Neural cell (in vitro differentiated cells): ENCODE data around the gene BANP. TPM values are rescaled to one million over a fixed set of nuclear protein-coding genes. Genes with fewer than 3 reads are reported as not detected.

ENCODE experiments used
- H2AFZ ChIP-seq: fragments of 200-600, 300-800 bp; sonication (generic), shearing (Covaris generic); 2 replicates; pipeline ENCODE4 v1.6.0; 2014; ENCODE audit warnings: low read depth, mild to moderate bottlenecking, antibody characterized with exemption, low read length, moderate library complexity
- H3F3A ChIP-seq: fragments of 200-600 bp; shearing (Covaris generic); 2 replicates; pipeline ENCODE4 v1.6.1; 2016; ENCODE audit warnings: mild to moderate bottlenecking, moderate library complexity, mixed read lengths, antibody characterized with exemption, low read length; ENCODE audit not compliant: insufficient read depth, poor library complexity, severe bottlenecking
- H3K27ac ChIP-seq: fragments of 200-600, 300-800 bp; sonication (generic), shearing (Covaris generic); 2 replicates; pipeline ENCODE4 v1.5.1; 2014; ENCODE audit warnings: mild to moderate bottlenecking, low read length, moderate library complexity
- H3K27me3 ChIP-seq: fragments of 300-800, 200-600 bp; sonication (generic), shearing (Covaris generic); 2 replicates; pipeline ENCODE4 v1.6.0; 2014; ENCODE audit warnings: mild to moderate bottlenecking, low read depth, low read length, moderate library complexity; ENCODE audit not compliant: insufficient read depth
- H3K36me3 ChIP-seq: fragments of 300-800, 200-600 bp; sonication (generic), shearing (Covaris generic); 2 replicates; pipeline ENCODE4 v1.5.1; 2014; ENCODE audit warnings: mild to moderate bottlenecking, antibody characterized with exemption, low read length, moderate library complexity; ENCODE audit not compliant: insufficient read depth
- H3K4me2 ChIP-seq: fragments of 300-800, 200-600 bp; sonication (generic), shearing (Covaris generic); 2 replicates; pipeline ENCODE4 v1.6.0; 2014; ENCODE audit warnings: mild to moderate bottlenecking, low read length
- H3K4me3 ChIP-seq: fragments of 300-800, 200-600 bp; sonication (generic), shearing (Covaris generic); 2 replicates; pipeline ENCODE4 v1.5.1; 2014; ENCODE audit warnings: mild to moderate bottlenecking, low read length, moderate library complexity
- H3K79me2 ChIP-seq: fragments of 200-600 bp; shearing (Covaris generic); replicated peaks from 2 replicates; pipeline ENCODE4 v1.6.0; 2014; ENCODE audit warnings: mild to moderate bottlenecking, low read length, moderate library complexity; ENCODE audit not compliant: insufficient read depth
- H3K9ac ChIP-seq: fragments of 300-800, 200-600 bp; sonication (generic), shearing (Covaris generic); 2 replicates; pipeline ENCODE4 v1.6.1; 2016; ENCODE audit warnings: mild to moderate bottlenecking, low read length, mixed read lengths
- H3K9me2 ChIP-seq: fragments of 200-600 bp; shearing (Covaris generic); 2 replicates; pipeline ENCODE4 v1.6.1; 2016; ENCODE audit warnings: mild to moderate bottlenecking, low read length, mixed read lengths; ENCODE audit not compliant: insufficient read depth
- H3K9me3 ChIP-seq: fragments of 200-600, 300-800 bp; sonication (generic), shearing (Covaris generic); 2 replicates; pipeline ENCODE4 v1.6.1; 2016; ENCODE audit warnings: mild to moderate bottlenecking, mixed run types, low read length, moderate library complexity, mixed read lengths
- H4K20me1 ChIP-seq: fragments of 200-600 bp; shearing (Covaris generic); 2 replicates; pipeline ENCODE4 v1.6.1; 2016; ENCODE audit warnings: mild to moderate bottlenecking, mixed run types; ENCODE audit not compliant: insufficient read depth
- CTCF ChIP-seq: fragments of 450-650 bp; IDR thresholded peaks from 2 replicates; pipeline ENCODE4 v1.5.1; 2014; ENCODE audit warnings: antibody characterized with exemption, mild to moderate bottlenecking, moderate library complexity; ENCODE audit not compliant: poor library complexity, severe bottlenecking
- EP300 ChIP-seq: fragments of 450-650 bp; conservative IDR thresholded peaks from 2 replicates; pipeline ENCODE4 v1.6.1; 2014; ENCODE audit warnings: antibody characterized with exemption, mild to moderate bottlenecking, moderate library complexity; ENCODE audit not compliant: poor library complexity, severe bottlenecking
- EZH2 ChIP-seq: fragments of 200-600, 300-800 bp; shearing (Covaris generic), sonication (generic); IDR thresholded peaks from 2 replicates; pipeline ENCODE4 v1.6.1; 2014; ENCODE audit warnings: antibody characterized with exemption, low read length, borderline replicate concordance, mild to moderate bottlenecking; ENCODE audit not compliant: insufficient read depth, poor library complexity, severe bottlenecking
- MXI1 ChIP-seq: fragments of 450-650 bp; conservative IDR thresholded peaks from 2 replicates; pipeline ENCODE4 v1.6.1; 2014; ENCODE audit warnings: antibody characterized with exemption, mild to moderate bottlenecking; ENCODE audit not compliant: poor library complexity, severe bottlenecking
- POLR2AphosphoS5 ChIP-seq: IDR thresholded peaks from 2 replicates; pipeline ENCODE4 v1.6.1; 2012
- RAD21 ChIP-seq: fragments of 450-650 bp; conservative IDR thresholded peaks from 2 replicates; pipeline ENCODE4 v1.6.1; 2014; ENCODE audit warnings: antibody characterized with exemption, mild to moderate bottlenecking, moderate library complexity
- REST ChIP-seq: IDR thresholded peaks from 2 replicates; pipeline ENCODE4 v1.6.1; 2012; ENCODE audit warnings: borderline replicate concordance
- SMC3 ChIP-seq: fragments of 450-650 bp; conservative IDR thresholded peaks from 2 replicates; pipeline ENCODE4 v1.6.1; 2014; ENCODE audit warnings: antibody characterized with exemption, mild to moderate bottlenecking, moderate library complexity; ENCODE audit not compliant: poor library complexity
- TAF1 ChIP-seq: IDR thresholded peaks from 2 replicates; pipeline ENCODE4 v1.6.1; 2012; ENCODE audit warnings: low read depth
- polyA plus RNA-seq: library from polyadenylated mRNA; depleted of rRNA; stranded (reverse); fragments of >200 nt; gene quantifications from 2 replicates; pipeline ENCODE4 v1.2.3, GENCODE V29; 2014

The BANP gene
- polyA plus RNA-seq, 1 donor from 2014 or later = 20.6 TPM

- no peak overlapping the region for H3K27ac ChIP-seq
- no peaks in the 10 kb centered on the region for H3F3A ChIP-seq
Observed at GRCh38 chr16:88068476-88069396, 117.5 kb downstream of the BANP start.

More at GRCh38 chr16:88068476-88069396, 117.5 kb downstream of the BANP start:
- H3K9me2 ChIP-seq = no peaks in the 10 kb centered on the region
- no peak overlapping the region for H2AFZ ChIP-seq
- H3K4me3 ChIP-seq = no peak overlapping the region
- TF ChIP-seq EZH2 = no peak
- TF ChIP-seq REST = no peak
- no peak for TF ChIP-seq SMC3
- TF ChIP-seq TAF1 = no peak
- no peak for TF ChIP-seq POLR2AphosphoS5
- TF ChIP-seq RAD21 = no peak
- TF ChIP-seq EP300 = no peak
- no peak for TF ChIP-seq CTCF
- no peak for TF ChIP-seq MXI1
- no peak overlapping the region for H3K4me2 ChIP-seq
- H3K9ac ChIP-seq = no peak overlapping the region
- H4K20me1 ChIP-seq = no peaks in the 10 kb centered on the region
- no peaks in the 10 kb centered on the region for H3K79me2 ChIP-seq
- no peaks in the 10 kb centered on the region for H3K36me3 ChIP-seq
- H3K9me3 ChIP-seq = no peaks in the 10 kb centered on the region
- H3K27me3 ChIP-seq = no peaks in the 10 kb centered on the region
